COR-L47 (cell line): ENCODE measurements around the gene CERS3.
"Not testable (repeated sequence)": the region's sequence is repeated elsewhere in the genome, so short reads cannot be mapped to it uniquely, and the experiment has no call there.

Source experiments
- DNase-seq: peaks from one replicate; lab custom pipeline; 2025; lab: John Stamatoyannopoulos, UW

Gene CERS3

GRCh38 chr15:100464888-100465287 is 63.9 kb downstream of the CERS3 start:
- DNase-seq = peak; percentile 18

- no peak for DNase-seq
Measured at GRCh38 chr15:100464256-100464655, 64.5 kb downstream of the CERS3 start.

- DNase-seq = no peak
Measured at GRCh38 chr15:100463515-100463914, 65.2 kb downstream of the CERS3 start.

- DNase-seq = no peak
Measured at GRCh38 chr15:100461049-100461448, 67.7 kb downstream of the CERS3 start.

- DNase-seq = no peak
Measured at GRCh38 chr15:100457201-100457600, 71.5 kb downstream of the CERS3 start.

- DNase-seq = no peak
Measured at GRCh38 chr15:100454148-100454547, 74.6 kb downstream of the CERS3 start.

GRCh38 chr15:100448481-100448880 is 80.3 kb downstream of the CERS3 start:
- no peak for DNase-seq

- not testable (repeated sequence) for DNase-seq
Measured at GRCh38 chr15:100441063-100441462, 87.7 kb downstream of the CERS3 start.

GRCh38 chr15:100439514-100439913 is 89.2 kb downstream of the CERS3 start:
- no peak for DNase-seq

- peak; percentile 95 for DNase-seq
Measured at GRCh38 chr15:100438570-100438969, 90.2 kb downstream of the CERS3 start.

- no peak for DNase-seq
Measured at GRCh38 chr15:100437261-100437660, 91.5 kb downstream of the CERS3 start.

GRCh38 chr15:100434561-100434960 is 94.2 kb downstream of the CERS3 start:
- DNase-seq = no peak

GRCh38 chr15:100434038-100434437 is 94.7 kb downstream of the CERS3 start:
- DNase-seq = no peak

- DNase-seq = no peak
Measured at GRCh38 chr15:100433304-100433703, 95.4 kb downstream of the CERS3 start.

GRCh38 chr15:100430411-100430810 is 98.3 kb downstream of the CERS3 start:
- DNase-seq = no peak

GRCh38 chr15:100429116-100429728 is 99.5 kb downstream of the CERS3 start:
- DNase-seq = no peak

GRCh38 chr15:100426937-100427336 is 101.8 kb downstream of the CERS3 start:
- DNase-seq = no peak

- DNase-seq = no peak
Measured at GRCh38 chr15:100405179-100405578, 123.6 kb downstream of the CERS3 start.

- no peak for DNase-seq
Measured at GRCh38 chr15:100400996-100401395, 127.8 kb downstream of the CERS3 start.

- no peak for DNase-seq
Measured at GRCh38 chr15:100394736-100395440, 133.9 kb downstream of the CERS3 start.

GRCh38 chr15:100393008-100393407 is 135.7 kb downstream of the CERS3 start:
- no peak for DNase-seq

- no peak for DNase-seq
Measured at GRCh38 chr15:100385300-100386050, 143.3 kb downstream of the CERS3 start.

GRCh38 chr15:100384108-100384410 is 144.7 kb downstream of the CERS3 start:
- DNase-seq = no peak
